NCI-H345 treated with DMSO at 0.1 percent for 48 hours (cell line): ENCODE measurements around the gene VRTN.
A peak's percentile ranks its signal among the peaks of the same experiment; 100 is the strongest.
"Not testable (repeated sequence)": the region's sequence is repeated elsewhere in the genome, so short reads cannot be mapped to it uniquely, and the experiment has no call there.

Experiments used
- DNase-seq: peaks from one replicate; lab custom pipeline; 2025; ENCODE audit not compliant: unreplicated experiment; lab: John Stamatoyannopoulos, UW

VRTN gene, protein sequence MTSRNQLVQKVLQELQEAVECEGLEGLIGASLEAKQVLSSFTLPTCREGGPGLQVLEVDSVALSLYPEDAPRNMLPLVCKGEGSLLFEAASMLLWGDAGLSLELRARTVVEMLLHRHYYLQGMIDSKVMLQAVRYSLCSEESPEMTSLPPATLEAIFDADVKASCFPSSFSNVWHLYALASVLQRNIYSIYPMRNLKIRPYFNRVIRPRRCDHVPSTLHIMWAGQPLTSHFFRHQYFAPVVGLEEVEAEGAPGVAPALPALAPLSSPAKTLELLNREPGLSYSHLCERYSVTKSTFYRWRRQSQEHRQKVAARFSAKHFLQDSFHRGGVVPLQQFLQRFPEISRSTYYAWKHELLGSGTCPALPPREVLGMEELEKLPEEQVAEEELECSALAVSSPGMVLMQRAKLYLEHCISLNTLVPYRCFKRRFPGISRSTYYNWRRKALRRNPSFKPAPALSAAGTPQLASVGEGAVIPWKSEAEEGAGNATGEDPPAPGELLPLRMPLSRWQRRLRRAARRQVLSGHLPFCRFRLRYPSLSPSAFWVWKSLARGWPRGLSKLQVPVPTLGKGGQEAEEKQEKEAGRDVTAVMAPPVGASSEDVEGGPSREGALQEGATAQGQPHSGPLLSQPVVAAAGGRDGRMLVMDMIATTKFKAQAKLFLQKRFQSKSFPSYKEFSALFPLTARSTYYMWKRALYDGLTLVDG

DNA sequence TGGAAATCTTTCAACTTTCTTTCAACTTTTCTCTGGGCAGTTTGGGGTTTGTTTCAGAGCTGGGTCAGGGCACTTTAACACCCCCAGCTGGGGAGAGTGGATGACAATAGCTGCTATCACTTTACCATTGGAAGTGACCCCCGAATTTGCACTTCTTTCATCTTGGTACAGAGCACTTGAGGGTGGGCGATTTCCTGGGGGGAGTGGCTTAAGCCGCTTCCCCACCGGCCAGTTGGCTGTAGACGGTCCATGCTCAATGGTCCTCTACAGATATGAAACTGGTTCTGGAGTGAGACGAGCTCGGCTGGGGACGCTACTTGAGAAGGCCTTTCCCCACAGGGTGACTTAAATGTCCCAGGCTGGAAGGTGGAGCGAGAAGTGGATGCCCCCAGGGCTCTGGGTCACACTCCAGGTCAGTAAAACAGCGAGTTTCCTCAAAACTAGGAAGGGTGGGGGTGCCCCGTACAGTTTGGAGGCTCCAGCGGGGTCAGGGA lies at the start of gene VRTN:
TSS of gene VRTN (plus strand) at position 231 of the 494 bp plus-strand sequence. CDS start 8,313 bp downstream, outside the sequence.
- no peak for DNase-seq

DNA sequence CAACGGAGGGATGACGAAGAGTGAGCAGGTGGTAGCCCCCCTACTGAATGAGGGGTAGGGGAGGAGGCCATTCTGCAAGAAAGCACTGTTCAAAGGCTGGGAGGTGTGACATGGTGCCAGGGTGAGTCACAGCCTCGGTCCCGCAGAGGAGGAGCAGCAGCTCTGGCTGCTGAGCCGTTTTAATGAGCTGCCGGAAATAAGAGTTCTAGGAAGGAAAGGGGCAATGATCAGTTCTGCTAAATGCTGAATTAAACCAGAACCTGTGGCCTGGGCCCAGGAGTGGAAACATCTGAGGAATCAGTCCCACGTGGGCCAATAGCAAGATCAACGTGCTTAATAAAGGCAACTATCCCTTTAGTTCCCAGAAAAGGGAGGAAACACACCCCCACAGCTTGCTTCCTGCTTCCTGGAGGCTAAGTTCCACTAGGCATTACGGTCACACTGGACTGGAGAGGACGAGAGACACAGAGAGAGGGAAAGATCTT lies 49.2 kb upstream of the VRTN start:
- DNase-seq = no peak

DNA sequence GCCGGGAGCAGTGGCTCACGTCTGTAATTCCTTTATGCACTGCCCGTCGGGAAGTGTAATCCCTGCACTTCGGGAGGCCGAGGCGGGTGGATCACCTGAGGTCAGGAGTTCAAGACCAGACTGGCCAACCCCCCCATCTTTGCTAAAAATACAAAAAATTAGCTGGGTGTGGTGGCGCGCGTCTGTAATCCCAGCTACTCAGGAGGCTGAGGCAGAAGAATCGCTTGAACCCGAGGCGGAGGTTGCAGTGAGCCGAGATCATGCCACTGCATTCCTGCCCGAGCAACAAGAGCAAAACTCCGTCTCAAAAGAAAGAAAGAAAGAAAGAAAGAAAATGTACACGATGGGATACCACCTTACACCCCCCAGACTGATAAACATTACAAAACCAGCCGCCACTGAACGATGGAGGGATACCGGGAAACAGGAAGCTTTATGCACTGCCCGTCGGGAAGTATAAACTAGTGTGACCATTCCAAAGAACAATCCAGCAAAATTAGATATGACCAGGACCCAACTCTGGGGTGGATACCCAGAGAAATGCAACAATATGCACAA lies 46.6 kb upstream of the VRTN start:
- no peak for DNase-seq

DNA sequence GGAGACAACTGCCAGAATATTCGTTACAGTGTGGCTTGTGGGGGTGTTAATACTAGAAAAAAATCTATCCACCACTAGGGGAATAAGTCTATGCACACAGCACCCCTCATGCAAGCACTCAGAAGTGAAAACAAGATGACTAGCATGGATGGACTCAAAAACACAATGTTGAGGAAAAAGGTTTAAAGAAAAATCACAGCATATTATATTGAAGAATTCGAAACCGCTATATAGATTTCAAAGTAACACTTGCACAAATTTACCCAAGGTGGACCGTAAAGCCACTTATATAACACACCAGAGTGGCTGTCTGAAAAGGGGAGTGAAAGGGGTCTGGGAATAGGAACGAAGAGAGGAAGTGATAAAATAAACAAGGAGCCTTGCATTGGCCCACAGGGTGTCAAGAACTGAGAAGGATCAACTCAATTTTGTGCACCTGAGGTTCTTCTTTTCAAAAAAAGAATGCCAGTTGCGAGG lies 46.1 kb upstream of the VRTN start:
- DNase-seq = peak; percentile 8

DNA sequence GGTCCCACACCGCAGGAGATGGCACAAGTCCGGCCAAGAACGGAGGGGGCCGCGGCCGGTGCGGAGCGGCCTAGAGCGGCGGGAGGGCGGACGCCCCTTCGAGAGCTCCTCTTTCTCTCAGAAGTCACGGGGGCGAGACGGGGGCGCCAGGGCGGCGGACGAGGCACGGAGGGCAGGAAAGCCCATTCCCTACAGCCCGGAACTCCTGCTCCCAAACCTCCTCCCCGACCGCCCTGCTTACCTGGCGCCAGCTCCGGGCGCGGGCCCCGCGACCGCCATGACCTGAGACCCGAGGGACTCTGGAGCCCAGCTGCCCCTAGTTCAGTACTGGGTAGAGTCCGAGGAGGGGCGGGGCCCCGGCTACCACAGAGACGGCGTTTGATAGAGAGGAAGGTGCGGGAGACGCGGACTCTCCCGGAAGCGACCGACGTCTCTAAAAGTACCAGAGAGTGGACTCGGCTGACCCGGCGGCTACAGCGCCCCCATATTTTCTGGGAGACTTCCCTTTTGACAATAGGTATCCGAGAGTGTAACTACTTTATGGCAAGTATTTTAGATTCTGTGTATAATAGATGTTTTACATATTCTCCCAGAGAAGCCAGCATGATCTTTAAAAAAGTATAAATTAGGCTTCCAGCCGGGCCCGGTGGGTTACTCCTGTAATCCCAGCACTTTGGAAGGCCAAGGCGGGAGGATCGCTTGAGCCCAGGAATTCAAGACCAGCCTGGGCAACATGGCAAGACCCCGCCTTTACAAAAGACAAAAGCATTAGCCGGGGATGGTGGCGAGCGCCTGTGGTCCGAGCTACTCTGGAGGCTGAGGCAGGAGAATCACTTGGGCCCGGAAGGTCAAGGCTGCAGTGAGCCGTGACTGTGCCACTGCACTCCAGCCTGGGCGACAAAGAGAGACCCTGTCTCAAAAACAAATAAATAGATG lies 45.4 kb upstream of the VRTN start, which contains the start of gene ABCD4:
TSS of gene ABCD4 (minus strand) at position 301 of the 936 bp plus-strand sequence. CDS start at position 279, 22 bp downstream.
- peak; percentile 81 for DNase-seq

DNA sequence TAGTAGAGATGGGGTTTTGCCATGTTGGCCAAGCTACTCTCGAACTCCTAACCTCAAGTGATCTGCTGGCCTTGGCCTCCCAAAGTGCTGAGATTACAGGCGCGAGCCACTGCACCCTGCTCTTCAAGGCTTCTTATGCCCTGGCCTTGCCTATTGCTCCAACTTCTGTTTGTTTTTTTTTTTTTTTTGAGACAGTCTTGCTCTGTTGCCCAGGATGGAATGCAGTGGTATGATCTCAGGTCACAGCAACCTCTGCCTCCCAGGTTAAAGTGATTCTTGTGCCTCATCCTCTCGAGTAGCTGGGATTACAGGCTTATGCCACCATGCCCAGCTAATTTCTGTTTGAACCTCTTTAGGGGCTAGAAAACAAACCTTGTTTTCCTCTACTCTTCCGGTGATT lies 39.6 kb upstream of the VRTN start:
- DNase-seq = no peak

DNA sequence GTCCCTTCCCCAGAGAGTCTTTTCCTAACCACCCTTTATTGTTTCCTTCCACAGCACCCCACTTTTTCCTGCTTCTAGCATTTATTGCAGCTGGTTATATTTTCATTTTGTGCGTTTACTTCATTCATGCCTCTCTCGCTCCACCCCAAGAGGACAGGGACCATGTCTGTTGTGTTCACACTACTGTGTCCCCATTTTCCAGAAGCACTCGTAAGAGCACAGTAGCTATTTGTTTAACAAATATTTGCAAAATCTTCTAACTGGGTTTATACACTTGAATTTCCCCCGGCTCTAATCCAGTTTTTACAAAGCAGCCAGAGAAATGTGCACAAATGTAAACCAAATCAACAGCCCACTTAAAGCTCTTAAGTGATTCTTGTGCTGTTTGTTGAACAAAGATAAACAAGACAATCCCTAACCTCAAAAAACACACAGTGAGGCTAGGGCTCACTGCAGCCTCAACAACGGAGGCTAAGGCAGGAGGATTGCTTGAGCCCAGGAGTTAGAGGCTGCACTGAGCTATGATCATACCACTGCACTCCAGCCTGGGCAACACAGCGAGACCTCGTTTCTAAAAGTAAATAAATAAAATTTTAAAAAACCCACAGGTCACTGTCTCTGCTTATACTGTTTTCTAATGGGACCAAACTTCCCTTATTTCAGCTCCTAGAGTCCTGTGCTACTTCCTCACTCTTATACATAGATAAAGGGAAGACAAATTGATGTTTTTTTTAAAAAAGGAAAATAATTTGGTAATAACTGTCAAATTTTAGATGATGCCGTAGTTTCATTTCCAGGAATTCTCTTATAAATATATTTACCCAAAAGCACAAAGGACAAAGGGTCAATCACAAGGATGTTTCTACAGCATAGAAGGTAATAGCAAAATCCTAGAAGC lies 38.9 kb upstream of the VRTN start:
- no peak for DNase-seq

DNA sequence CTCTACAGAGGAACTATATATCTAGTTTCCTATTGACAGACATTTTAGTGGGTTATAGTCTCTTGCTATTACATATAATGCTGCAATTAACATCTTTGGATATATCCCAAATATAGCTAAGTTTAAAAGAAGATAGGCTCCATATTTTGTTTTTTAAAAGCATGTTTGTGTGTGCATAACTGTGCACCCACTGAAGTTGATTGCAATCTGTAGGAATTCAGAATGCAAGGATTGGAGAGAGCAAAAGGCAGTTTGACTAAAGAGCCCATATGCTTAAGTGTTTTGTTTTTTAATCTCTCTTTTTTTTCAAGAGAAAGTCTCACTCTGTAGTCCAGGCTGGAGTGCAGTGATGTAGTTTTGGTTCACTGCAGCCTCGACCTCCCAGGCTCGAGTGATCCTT lies 36.1 kb upstream of the VRTN start:
- DNase-seq = no peak

DNA sequence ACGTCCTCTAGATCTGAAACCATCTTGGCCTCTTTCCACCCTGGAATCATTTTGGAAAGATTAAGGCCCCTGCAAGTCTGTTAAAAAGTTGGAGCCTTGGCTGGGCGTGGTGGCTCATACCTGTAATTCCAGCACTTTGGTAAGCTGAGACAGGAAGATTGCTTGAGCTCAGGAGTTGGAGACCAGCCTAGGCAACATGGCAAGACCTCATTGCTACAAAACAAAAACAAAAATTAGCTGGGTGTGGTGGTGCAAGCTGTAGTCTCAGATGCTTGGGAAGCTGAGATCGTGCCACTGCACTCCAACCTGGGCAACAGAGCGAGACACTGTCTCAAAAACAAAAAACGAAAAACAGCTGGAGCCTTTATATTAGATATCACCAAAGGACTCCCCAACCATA lies 34.7 kb upstream of the VRTN start:
- DNase-seq = no peak

DNA sequence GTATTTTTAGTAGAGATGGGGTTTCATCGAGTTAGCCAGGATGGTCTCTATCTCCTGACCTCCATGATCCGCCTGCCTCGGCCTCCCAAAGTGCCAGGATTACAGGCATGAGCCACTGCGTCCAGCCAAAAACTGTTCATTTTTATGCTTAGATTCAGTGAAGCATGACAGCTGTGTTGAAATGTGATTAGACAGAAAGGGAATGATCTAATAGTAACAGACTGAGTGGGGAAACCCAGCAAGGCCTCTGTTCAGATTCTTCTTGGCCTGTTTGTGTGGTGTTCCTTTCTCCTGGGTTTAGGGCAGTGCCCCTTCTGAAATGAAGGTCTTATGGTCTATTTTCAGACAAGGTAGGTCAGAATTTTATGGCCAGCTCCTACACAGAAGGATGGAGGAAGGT lies 33.7 kb upstream of the VRTN start:
- DNase-seq = no peak

DNA sequence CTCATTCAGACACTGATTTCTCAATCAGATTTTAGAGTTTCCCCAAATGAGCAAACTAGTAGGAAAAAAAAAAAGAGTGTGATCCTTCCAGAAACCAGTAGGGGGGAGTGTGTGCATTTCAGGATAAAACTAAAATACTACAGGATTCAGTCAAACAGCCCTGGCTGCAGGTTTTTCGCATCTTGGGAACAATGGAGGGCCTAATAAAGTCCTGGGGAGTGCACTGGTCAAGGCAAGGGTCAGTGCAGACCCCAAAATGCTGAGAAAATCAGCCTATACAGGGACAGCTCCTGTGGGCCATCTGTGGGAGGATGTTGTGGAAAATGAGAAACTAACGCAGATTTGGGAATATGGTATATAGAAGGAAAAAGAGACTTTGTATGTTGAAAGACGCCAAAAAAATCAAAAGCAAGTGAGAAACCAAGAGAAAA lies 23.3 kb upstream of the VRTN start:
- no peak for DNase-seq

DNA sequence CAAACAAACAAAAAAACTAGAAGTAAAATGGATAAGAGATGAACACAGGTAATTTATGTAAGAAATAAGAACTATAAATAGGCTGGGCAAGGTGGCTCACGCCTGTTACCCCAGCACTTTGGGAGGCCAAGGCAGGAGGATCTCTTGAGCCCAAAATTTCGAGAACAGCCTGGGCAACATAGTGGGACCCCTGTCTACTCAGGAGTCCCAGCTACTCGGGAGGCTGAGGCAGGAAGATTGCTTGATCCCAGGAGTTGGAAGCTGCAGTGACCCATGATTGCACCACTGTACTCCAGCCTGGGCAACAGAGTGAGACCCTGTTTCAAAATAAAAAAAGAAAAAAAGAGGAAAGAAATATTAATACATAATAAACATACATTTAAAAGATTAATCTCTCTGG lies 22.8 kb upstream of the VRTN start:
- DNase-seq = no peak

DNA sequence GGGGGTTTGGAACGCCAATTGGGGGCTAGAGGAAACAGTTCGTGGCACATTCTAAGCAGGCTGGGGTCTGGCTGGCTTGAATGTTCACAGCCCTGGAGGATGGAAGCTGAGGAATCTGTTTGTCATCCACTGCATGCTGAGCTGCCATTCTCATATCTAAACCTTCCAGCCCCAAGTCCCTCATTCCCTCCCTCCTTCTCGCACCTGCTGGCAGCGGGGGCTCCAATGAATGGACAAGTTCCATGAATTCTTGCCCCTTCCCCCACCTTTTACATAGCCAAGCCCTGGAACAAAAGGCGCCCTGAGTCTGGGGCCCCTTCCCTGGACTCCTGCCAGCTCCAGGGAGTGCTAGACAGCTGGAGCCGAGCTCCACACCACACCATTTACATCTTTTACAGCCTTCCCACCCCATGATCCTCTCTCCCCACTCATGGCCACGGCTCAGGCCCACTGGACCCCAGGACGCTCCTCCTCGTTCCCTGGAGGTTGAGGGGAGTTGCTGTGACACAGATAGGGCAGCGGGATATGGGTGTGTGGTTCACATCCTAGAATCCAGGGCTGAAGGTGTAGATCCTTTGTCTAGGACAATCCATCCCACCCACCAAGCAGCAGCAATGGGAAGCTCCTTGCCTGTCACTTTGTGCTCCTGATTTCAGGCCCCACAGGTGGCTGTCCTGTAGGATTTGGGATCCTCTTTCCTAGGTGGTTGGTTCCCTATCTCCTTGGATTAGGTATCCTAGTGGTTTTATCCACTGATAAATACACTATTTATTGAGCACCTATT lies 21.7 kb upstream of the VRTN start:
- peak; percentile 61 for DNase-seq

DNA sequence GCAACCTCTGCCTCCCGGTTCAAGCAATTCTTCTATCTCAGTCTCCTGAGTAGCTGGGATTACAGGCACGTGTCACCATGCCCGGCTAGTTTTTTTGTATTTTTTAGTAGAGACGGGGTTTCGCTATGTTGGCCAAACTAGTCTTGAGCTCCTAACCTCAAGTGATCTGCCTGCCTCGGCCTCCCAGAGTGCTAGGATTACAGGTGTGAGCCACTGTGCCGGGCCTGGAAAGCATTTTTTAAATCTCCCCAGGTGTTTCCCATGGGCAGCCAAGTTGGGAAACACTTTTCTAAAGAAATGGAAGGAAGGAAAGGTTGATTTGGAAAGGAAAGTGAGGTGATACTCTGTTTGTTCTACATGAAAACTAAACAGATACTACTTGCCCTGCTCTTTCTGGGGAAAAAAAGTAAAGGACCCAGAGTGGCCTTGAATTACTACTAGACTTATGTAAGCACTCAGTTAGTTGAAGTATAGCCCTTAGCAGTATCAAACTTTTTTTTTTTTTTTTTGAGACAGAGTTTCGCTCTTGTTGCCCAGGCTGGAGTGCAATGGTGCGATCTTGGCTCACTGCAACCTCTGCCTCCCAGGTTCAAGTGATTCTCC lies 18.2 kb upstream of the VRTN start:
- not testable (repeated sequence) for DNase-seq

DNA sequence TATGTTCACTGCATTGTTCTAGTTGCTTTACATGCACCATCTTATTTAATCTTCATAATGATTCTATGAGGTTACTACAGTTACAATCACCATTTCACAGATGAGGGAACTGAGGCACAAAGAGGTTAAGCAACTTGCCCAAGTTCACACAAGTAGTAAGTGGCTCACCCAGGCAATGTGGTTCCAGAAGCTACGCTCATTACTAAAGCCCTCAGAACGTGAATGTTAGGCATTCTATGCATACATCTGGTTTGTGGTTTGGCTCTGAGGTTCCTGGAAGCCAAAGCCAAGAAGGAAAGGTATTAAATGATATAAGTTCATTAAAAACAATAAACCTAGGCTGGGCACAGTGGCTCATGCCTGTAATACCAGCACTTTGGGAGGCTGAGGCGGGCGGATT lies 14.4 kb upstream of the VRTN start:
- DNase-seq = no peak

DNA sequence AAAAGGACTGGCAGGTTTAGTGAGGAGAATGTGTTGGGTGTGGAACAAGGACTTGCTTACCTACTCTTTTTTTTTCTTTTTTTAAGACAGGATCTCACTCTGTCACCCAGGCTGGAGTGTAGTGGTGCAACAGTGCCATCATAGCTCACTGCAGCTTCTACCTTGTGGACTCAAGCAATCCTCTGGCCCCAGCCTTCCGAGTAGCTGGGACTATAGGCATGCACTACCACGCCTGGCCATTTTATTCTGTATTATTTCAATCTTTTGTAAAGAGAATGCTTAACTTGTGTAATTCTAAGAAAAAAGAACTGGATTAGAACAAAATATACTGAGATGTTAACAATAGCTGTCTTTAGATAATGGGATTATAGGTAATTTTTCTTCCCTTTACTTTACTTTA lies 1.9 kb upstream of the VRTN start:
- DNase-seq = no peak

DNA sequence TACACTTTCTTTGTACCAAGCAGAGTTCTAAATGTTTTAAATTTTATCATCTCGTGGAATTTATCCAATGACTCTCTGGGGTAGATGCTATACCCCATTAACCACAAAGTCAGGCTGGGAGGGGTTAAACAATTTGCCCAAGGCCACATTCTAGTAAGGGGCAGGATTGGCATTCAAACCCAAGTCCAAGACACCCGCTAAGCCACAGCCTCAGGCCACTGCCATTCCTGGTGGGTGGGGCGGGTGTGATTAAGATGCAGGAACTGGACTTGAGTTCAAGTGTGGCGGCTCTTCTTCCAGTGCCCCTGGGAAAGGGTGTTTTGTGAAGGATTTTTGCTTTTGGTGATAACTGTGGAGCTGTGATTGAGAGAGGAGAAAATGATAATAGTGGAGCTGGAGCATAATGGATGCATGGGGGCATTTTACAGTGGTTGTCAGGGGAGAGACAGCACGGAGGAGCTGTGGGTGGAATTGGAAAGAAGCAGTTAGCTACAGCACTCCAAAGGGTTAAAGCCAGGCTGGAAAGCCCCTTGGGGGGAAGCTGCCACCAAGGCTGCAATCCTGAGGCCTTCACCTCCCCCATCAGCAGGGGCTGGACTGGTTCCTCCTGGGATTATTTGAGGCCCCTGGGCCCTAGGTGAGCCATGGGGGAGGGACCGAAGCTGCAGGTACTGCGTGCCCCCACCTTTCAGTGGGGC lies 1.0 kb upstream of the VRTN start:
- no peak for DNase-seq

DNA sequence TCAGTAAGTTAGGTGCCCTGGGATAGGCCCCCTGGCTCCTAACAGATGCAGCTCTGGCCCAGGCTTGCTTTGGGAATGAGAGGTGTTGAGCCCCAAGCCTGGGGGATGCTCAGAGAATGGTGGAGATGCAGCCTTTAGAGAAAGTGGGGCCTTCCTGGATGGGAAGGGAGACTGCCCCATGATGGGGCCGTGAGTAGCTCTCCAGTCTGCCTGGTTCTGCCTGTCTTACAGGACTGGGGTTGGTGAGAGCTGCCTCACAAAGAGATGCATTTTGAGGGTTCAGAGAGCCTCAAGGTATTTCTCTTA lies 523 bp upstream of the VRTN start:
- no peak for DNase-seq
